ENCODE data around the gene GCN1.

GCN1 gene

DNA sequence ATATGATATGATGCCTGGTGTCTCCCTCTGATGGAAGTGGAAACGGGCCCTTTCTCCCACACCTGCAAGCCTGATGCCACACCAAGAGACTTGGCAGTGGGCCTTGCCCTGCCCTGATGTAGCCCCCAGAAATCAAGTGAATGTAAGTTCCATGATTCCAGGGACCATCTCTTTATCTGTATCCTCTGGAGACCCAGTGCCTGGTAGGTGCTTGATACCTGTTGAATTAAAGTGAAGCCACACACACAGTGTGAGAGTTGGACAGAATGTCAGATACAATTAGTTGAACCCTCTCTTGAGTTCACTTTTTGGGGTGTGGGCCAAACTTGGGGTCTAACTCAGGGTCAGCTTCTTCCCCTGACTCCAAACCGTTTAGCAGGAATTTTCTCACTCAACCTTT lies 73.2 kb downstream of the GCN1 start:
- Histone ChIP-seq H3K9me3 (no peaks in the 10 kb centered on the region), H3K9ac (no peak overlapping the region), H4K20me1 (peaks cover 26% of the 10 kb centered on the region), H3K4me3 (no peak overlapping the region), H3K27ac (no peak overlapping the region), H3K4me1 (peaks cover 26% of the 10 kb centered on the region), H3K4me2 (no peak overlapping the region), H3K36me3 (peaks cover 10% of the 10 kb centered on the region), H3K27me3 (no peaks in the 10 kb centered on the region)
- no peak for TF ChIP-seq Cebpa-rat (IDR thresholded peaks at IDR 0.05)

DNA sequence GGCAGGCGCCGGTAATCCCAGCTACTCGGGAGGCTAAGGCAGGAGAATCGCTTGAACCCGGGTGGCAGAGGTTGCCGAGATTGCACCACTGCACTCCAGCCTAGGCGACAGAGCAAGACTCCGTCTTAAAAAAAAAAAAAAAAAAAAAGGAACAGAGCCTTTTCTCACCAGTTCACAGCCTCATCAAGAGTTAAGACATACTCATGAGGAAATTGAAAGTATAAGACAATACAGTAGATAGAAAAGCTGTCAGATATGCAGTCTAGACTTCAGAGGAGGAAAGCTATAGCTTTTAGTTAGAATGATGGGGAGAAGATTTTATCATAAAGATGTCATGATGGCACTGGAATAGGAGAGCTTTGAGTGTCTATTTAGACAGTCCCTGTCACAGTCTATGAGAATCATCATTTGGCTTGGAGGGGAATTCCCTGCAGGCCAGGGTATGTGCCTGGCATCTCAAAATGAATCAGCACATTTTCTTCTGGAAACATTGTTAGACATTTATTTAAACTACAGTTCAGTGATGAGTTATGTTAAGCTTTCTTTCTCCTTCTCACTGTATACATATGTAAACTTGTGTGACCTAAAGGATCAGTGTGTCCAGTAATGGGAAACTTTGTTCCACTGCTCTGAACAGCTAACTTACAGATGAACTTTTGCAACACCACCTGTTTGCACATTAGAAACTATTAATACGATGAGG lies 75.1 kb downstream of the GCN1 start:
- Histone ChIP-seq H3K27ac (no peak overlapping the region), H3K9me3 (no peaks in the 10 kb centered on the region), H3K4me2 (no peak overlapping the region), H3K4me1 (peaks cover 43% of the 10 kb centered on the region), H3K9ac (no peak overlapping the region; the same call in 1 of the 2 replicates), H3K4me3 (no peak overlapping the region), H3K36me3 (peaks cover 6% of the 10 kb centered on the region), H4K20me1 (peaks cover 34% of the 10 kb centered on the region), H3K27me3 (no peaks in the 10 kb centered on the region)
- TF ChIP-seq Cebpa-rat (IDR thresholded peaks at IDR 0.05) = no peak

DNA sequence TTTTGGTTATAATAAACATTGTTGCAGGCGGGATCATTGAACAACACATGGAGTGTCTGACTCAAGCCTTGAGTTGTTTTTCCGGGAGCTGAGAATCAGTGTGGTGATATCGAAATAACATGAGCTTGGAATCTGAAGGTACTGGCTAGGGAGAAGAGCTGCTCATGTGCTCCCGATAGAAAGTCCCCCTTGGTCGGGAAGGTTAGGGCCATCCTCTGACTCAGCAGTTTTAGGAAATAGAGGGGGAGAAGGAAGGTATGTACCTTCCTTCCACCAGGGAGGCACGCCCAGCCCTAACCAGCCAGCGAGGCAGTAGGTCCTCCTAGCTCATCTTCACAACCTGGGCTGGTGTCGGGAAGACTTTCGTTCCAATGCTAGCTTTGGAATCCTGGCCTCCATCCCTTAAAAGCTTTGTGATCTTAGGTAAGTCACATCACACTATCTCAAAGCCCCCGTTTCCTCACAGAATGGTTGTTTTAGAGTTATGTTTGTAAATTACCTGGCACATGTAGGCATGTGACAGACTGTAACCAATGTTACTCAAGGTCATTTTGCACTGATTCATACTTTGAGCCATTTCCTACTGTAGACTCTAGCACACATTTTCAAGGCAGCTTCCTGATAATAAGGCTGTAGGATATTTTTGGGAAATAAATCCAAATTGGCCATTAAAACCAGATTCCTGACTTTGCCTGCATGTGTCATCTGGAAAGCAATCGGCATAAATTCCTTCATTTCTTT lies 76.0 kb downstream of the GCN1 start:
- peaks cover 16% of the 10 kb centered on the region for H3K36me3 ChIP-seq
- H3K27ac ChIP-seq = no peak overlapping the region
- H3K4me1 ChIP-seq = peaks cover 38% of the 10 kb centered on the region
- H3K9me3 ChIP-seq = no peaks in the 10 kb centered on the region
- no peak for TF ChIP-seq Cebpa-rat (IDR thresholded peaks at IDR 0.05)
- 0 out of 2 replicates have a peak overlapping the region, but pooled peaks have one; percentile 4 for H3K9ac ChIP-seq
- peaks cover 43% of the 10 kb centered on the region for H4K20me1 ChIP-seq
- H3K4me2 ChIP-seq = peak overlapping the region; percentile 93
- H3K4me3 ChIP-seq = no peak overlapping the region
- no peaks in the 10 kb centered on the region for H3K27me3 ChIP-seq

GRCh38 chr12:120117961-120118320 lies 76.6 kb downstream of the GCN1 start:
- H4K20me1 ChIP-seq = peaks cover 49% of the 10 kb centered on the region
- H3K4me2 ChIP-seq = peak overlapping the region; percentile 93
- H3K4me1 ChIP-seq = peaks cover 39% of the 10 kb centered on the region
- H3K27me3 ChIP-seq = no peaks in the 10 kb centered on the region
- H3K9me3 ChIP-seq = no peaks in the 10 kb centered on the region
- TF ChIP-seq Cebpa-rat (IDR thresholded peaks at IDR 0.05) = no peak
- H3K27ac ChIP-seq = peak overlapping the region; percentile 84; the same call in 1 of the 2 replicates
- H3K9ac ChIP-seq = peak overlapping the region; percentile 89
- H3K4me3 ChIP-seq = peak overlapping the region; percentile 90
- peaks cover 20% of the 10 kb centered on the region for H3K36me3 ChIP-seq

DNA sequence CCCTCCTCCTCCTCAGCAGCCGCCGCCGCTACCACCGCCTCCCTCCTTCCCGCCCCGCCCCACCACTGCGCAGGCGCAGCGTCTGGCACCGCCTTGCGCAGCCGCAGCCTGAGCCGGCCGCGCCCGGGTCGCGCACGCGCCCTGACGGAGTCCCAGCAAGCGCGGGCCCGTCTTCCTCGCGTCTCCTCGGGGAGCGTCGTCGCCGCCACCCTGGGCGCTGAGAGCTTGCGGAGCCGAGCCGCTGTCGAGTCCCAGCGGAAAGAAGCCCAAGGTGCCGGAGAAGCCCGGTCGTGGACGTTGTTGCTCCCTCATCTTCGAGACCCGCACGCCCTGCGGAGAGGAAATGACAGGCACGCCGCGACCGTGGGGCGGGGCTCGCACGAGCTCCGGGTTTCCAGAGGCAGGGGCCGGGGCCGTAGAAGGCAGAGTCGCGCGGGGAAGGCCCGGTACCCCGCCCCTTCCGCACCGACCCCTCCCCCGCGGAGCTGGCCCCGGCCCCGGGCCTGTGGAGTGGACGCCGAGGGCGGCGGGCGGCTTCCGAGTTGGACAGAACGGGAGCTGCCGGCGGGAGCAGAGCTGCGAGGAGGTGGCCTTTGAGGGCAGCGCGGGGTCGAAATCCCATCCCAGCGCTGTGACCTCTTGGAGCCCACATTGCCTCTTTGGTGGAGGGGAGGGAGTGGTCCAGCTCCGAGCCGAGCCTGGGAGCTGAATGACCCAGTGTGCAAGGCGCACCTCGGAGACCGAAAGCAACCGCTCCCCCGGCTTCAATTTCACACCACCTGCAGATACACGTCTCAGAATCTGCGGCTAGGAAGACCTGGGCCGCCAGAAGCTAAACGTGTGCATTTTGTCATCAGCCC lies 77.5 kb downstream of the GCN1 start:
- TF ChIP-seq Cebpa-rat (IDR thresholded peaks at IDR 0.05) = no peak
- H3K9ac ChIP-seq = peak overlapping the region; percentile 89
- H3K4me3 ChIP-seq = peak overlapping the region; percentile 90
- peaks cover 48% of the 10 kb centered on the region for H3K4me1 ChIP-seq
- H3K36me3 ChIP-seq = peaks cover 27% of the 10 kb centered on the region
- H3K27me3 ChIP-seq = no peaks in the 10 kb centered on the region
- H3K4me2 ChIP-seq = peak overlapping the region; percentile 93
- peak overlapping the region; percentile 84 for H3K27ac ChIP-seq
- no peaks in the 10 kb centered on the region for H3K9me3 ChIP-seq
- H4K20me1 ChIP-seq = peaks cover 58% of the 10 kb centered on the region

- peak within 1 kb of the TSS; percentile 89 for H3K9ac ChIP-seq
- peaks cover 64% of the 10 kb centered on the region for H4K20me1 ChIP-seq
- H3K4me3 ChIP-seq = peak within 1 kb of the TSS; percentile 90
- peaks cover 27% of the 10 kb centered on the region for H3K36me3 ChIP-seq
- peaks cover 54% of the 10 kb centered on the region for H3K4me1 ChIP-seq
- peak within 1 kb of the TSS; percentile 84 for H3K27ac ChIP-seq
- no peak for TF ChIP-seq Cebpa-rat (IDR thresholded peaks at IDR 0.05)
- peak within 1 kb of the TSS; percentile 93 for H3K4me2 ChIP-seq
- no peaks in the 10 kb centered on the region for H3K27me3 ChIP-seq
- no peaks in the 10 kb centered on the region for H3K9me3 ChIP-seq
Measured at GRCh38 chr12:120116441-120116791, 78.1 kb downstream of the GCN1 start, which contains the start of gene RAB35. Gene RAB35, minus strand, starts transcription at chr12:120116753. Its CDS starts 103 bp downstream, at chr12:120116650.

DNA sequence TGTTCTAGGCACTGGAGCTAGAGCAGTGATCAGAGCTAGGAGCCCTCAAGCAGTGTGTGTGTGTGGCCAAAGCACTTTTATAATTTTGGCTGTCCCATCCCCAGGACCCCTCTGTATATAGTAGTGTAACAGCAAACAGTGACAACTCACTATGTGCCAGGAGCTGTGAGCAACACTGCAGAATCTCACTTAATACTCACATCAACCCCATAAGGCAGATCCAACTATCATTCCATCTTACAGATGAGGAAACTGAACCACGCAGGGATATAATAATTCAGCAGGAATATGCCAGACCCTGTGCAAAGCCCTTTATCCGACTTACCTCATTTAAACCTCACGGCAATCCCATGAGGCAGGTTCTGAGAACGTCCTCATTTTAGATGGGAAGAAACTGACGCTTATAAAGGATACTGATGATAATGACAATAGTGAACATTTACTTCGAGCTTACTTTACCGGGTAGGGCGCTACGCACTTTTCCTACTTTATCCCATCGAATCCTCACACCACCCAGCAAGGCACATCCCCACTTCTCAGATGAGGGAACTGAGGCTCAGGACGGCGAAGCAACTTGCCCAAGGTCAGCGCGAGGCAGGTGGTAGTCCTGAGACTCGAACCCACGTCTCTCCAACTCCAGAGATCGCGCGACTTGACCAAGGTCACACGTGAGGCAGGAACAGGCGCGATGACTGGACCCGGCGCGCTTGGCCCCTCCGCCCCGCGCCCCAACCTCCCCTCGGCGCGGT lies 78.6 kb downstream of the GCN1 start:
- peak overlapping the region; percentile 90 for H3K4me3 ChIP-seq
- H3K27ac ChIP-seq = peak overlapping the region; percentile 74
- peak overlapping the region; percentile 79 for H3K4me2 ChIP-seq
- no peaks in the 10 kb centered on the region for H3K27me3 ChIP-seq
- peaks cover 59% of the 10 kb centered on the region for H3K4me1 ChIP-seq
- H3K9ac ChIP-seq = peak overlapping the region; percentile 89
- TF ChIP-seq Cebpa-rat (IDR thresholded peaks at IDR 0.05) = no peak
- peaks cover 27% of the 10 kb centered on the region for H3K36me3 ChIP-seq
- H4K20me1 ChIP-seq = peaks cover 69% of the 10 kb centered on the region
- H3K9me3 ChIP-seq = no peaks in the 10 kb centered on the region

DNA sequence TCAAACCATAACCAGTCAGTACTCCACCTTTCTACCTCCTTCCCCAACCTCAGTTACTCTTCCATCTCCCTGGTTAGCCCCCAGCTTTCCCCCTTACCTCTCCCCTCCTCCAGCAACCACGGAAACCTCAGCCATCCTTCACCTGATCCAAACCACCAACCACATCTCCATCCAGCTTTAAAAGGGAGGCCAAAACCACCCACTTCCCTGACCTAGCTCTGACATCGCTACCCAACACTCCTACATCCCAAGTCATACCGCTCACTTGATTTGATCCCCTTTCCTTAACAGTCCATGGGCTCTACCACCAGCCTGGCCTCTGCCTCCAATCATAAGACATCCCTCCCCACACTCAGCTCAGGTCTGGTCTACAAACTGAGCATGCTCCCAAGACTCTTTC lies 79.4 kb downstream of the GCN1 start:
- Histone ChIP-seq H3K4me2 (peak overlapping the region; percentile 79), H3K9me3 (no peaks in the 10 kb centered on the region), H3K27me3 (no peaks in the 10 kb centered on the region), H3K36me3 (peaks cover 27% of the 10 kb centered on the region), H3K9ac (peak overlapping the region; percentile 89; the same call in 1 of the 2 replicates), H4K20me1 (peaks cover 77% of the 10 kb centered on the region), H3K27ac (no peak overlapping the region), H3K4me3 (peak overlapping the region; percentile 90; the same call in 1 of the 2 replicates), H3K4me1 (peaks cover 67% of the 10 kb centered on the region)
- no peak for TF ChIP-seq Cebpa-rat (IDR thresholded peaks at IDR 0.05)
